Stimulated activated CD4-positive, alpha-beta T cell treated with anti-CD3 and anti-CD28 coated beads, Interleukin-1b, Interleukin-23, amount 100 ng/mL, for 4 hours (primary cell): Measurements from ENCODE around the gene ACLY.
"Not testable (repeated sequence)": the region's sequence is repeated elsewhere in the genome, so short reads cannot be mapped to it uniquely, and the experiment has no call there.

Source experiments
- DNase-seq, 2 donors: peaks; one replicate each; pipeline ENCODE4 v3.0.0-alpha.2; 2020; ENCODE audit warnings: low read depth in 2 of 2

ACLY gene

DNA sequence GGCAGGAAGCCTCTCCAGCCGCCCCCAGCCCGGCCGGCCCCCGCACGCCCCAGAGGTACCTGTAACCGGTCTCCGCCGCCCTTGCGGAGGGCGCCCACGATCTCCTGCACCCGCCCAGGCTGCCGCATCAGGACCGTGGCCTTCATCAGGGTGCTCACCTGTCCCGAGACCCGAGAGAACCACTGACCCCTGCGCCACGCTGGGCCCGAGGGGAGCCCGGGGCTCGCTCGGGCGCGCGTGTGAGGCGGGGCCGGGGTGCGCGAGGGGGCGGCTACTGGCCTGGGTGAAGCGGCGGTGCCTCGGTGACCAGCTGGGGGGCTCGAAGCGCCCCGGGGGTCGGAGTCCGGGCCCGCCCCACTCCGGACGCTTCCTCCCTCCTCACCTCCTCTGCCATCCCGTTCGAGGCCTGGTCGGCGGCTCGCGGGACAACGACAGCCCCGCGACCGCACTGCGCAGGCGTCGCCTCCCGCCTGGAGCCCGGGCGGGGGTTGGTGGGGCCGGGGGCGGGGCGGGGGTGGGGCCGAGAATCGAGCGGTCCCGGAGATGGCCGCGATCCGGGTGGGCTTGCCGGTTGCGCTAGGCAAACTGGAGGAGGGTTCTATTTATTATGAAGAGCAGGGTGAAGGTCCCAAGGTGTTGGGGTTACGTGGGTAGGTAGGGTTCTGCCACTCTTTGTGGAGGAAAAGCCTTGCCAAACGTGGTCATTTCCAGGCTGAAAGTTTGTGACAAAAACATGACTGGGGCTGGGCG is 82.8 kb downstream of the ACLY start, which contains the start of gene NT5C3B:
TSS of gene NT5C3B (minus strand) at position 433 of the 750 bp plus-strand sequence. CDS start at position 394, 39 bp downstream.
- peak; percentile 32 to 60 for DNase-seq

DNA sequence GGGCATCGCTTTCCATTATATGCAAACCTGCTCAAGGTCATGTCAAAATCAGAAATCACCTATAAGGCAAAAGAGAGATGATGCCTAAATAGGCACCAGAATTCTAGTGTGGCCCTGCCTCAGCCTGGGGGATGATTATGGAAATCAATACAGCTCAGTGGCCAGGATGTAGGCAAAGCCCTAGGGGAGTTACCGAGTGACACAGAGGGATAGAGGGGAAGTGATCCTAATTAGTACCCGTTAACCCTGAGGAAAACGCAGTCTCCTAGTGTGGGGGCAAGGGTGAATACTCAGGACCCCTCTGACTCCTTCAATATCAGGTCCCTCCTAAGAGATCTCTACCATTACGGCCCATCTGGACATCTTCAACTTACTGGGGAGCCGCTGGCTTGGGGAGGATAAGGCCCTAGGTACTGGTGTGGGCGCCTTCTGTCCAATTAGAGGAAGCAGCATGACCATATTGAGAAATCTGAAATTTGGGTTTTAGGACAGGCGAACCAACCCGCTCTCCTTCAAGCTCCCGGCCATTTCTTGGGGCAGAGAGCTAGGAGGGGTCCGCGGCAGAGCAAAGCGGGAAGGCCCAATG is 83.4 kb downstream of the ACLY start:
- DNase-seq, result no peak

DNA sequence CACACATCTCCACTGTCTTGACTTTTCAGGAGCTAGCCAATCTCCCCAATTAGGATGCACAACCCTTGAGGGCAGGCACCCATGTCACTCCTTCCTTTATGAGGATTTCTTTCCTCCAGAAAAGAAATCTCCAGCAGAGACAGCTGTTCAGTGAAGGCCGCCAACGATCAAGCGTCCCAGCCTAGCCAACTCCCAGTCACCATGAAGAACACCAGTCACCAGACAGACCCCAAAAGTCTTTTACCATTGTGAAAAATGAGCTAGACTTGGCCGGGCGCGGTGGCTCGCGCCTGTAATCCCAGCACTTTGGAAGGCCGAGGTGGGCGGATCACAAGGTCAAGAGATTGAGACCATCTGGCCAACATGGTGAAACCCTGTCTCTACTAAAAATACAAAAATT is 88.8 kb downstream of the ACLY start:
- not testable (repeated sequence) for DNase-seq

DNA sequence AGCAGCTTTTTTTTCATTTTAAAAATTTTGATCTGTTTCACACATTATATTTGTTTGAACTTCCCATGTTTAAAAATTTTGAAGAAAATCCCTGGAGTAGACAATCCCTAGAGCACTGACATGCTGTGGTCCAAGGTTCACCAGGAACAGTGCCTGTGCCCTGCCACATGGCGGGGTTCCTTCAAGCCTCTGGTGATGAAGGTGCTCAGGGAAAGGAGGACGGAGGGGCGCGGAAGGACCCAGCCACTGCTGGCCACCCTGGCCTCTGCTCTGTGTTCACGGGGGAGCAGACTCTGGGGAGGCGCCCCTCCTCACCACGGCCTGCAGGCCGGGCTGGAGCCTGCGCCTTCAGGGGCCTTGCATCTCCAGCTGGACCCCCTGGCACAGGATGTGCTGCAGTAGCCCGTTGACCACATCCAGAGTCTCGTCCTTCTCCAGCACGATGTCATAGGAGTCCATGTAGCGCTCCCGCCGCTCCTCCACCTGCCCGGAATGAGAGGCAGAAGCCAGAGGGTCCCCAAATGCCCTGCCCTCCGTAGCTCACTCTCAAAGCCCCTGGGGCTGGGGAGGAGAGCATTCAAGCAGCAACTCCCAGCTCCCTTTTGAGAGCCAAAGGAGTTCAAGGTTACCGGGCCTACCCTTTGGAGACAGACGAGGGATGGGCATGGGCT is 93.4 kb downstream of the ACLY start:
- no peak for DNase-seq

DNA sequence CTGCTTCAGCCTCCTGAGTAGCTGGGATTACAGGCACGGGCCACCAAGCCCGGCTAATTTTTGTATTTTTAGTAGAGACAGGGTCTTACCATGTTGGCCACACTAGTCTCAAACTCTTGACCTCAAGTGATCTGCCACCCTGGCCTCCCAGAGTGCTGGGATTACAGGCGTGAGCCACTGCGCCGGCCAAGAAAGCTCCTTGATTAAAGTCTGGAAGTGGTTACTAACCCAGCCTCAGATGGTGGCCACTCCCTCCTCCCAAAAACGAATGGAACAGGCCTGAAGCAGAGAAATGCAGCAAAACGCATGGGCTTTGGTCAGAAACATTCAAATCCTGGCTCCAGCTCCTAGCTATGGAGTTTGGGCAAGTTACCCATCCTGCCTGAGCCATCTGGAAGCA is 94.7 kb downstream of the ACLY start:
- no peak for DNase-seq

DNA sequence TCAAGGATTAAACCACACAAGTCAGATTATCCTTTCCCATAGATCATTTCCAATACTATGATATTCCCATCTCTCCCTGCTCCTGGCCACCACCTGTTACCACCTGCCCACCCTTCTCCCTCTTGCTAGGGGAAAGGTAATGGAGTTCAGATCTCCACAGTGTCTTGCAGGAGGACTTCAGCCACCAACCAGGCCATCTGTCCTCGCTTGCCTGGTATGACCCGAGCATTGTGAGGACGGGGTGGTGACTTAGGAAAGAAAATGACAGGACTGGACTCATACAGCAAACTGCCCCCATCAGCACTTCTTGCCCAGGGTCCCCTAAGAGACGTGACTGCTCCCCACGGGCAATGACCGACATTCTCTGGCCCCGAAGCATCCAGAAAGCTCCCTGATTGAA is 95.2 kb downstream of the ACLY start:
- no peak for DNase-seq

DNA sequence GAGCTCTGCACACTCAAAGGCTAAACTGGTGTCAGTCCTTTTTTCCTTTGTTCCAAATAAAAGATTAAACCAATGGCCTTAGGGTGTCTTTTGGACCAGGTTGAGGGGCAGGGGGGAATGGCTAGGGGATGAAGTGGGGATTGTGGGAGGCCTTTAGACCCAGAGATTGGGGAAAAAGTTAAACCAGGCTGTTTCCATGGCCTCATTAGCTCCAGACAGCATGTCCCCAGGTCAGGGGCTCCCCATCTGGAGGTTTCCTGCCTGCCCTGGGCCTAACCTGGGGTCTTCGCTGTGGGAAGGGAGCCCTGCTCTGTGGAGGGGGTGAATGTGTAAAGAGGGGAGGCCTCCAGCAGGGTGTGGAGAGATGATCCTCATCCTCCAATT is 95.6 kb downstream of the ACLY start:
- no peak for DNase-seq

DNA sequence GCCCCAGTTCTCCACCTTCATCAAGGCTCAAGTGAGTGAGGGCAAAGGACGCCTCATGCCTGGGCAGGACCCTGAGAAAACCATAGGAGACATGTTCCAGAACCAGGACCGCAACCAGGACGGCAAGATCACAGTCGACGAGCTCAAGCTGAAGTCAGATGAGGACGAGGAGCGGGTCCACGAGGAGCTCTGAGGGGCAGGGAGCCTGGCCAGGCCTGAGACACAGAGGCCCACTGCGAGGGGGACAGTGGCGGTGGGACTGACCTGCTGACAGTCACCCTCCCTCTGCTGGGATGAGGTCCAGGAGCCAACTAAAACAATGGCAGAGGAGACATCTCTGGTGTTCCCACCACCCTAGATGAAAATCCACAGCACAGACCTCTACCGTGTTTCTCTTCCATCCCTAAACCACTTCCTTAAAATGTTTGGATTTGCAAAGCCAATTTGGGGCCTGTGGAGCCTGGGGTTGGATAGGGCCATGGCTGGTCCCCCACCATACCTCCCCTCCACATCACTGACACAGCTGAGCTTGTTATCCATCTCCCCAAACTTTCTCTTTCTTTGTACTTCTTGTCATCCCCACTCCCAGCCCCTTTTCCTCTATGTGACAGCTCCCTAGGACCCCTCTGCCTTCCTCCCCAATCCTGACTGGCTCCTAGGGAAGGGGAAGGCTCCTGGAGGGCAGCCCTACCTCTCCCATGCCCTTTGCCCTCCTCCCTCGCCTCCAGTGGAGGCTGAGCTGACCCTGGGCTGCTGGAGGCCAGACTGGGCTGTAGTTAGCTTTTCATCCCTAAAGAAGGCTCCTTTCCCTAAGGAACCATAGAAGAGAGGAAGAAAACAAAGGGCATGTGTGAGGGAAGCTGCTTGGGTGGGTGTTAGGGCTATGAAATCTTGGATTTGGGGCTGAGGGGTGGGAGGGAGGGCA is 96.3 kb downstream of the ACLY start:
- DNase-seq, result no peak

DNA sequence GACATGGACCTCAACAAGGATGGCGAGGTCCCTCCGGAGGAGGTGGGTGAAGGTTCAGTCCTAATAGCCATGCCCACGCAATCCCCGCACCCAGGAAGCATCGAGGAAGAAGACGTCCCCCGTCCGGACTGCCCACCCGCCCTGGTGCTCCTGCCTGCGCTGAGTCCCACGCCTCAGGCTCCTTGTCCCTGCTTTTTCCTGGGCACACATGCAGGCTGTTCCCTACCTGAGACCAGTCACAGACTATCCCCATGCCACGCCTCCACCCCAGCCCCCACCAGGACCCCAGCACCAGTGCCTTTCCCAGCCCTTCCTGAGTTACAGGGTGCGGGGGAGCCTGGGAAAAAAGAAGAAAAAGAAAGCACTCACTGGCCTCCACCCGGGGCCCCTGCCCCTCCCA is 97.0 kb downstream of the ACLY start:
- DNase-seq, result no peak

DNA sequence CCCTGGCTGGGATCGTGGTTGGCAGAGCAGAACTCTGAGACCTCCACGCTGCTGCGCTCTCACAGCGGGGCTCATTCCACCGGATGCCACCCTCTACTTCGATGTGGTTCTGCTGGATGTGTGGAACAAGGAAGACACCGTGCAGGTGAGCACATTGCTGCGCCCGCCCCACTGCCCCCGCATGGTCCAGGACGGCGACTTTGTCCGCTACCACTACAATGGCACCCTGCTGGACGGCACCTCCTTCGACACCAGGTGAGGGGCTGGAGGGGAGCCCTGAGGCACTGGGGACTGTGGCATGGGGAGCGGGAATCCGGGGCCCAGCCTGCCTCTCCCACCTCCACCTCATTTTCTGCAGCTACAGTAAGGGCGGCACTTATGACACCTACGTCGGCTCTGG is 100.7 kb downstream of the ACLY start:
- DNase-seq, result no peak
